Articular chondrocyte of knee joint (primary cell): ENCODE data around the gene TNRC6C. TPM values are rescaled to one million over a fixed set of nuclear protein-coding genes. Genes with fewer than 3 reads are reported as not detected.

Experiments
- small RNA-seq: library from RNA; depleted of rRNA; stranded (forward); fragments of <200 nt; gene quantifications from one replicate; pipeline ENCODE3, GENCODE V24; 2012
- total RNA-seq: library from RNA; depleted of rRNA; stranded (reverse); fragments of >200 nt; gene quantifications from 2 replicates; pipeline ENCODE4 v1.2.3, GENCODE V29; 2012

Gene TNRC6C, protein sequence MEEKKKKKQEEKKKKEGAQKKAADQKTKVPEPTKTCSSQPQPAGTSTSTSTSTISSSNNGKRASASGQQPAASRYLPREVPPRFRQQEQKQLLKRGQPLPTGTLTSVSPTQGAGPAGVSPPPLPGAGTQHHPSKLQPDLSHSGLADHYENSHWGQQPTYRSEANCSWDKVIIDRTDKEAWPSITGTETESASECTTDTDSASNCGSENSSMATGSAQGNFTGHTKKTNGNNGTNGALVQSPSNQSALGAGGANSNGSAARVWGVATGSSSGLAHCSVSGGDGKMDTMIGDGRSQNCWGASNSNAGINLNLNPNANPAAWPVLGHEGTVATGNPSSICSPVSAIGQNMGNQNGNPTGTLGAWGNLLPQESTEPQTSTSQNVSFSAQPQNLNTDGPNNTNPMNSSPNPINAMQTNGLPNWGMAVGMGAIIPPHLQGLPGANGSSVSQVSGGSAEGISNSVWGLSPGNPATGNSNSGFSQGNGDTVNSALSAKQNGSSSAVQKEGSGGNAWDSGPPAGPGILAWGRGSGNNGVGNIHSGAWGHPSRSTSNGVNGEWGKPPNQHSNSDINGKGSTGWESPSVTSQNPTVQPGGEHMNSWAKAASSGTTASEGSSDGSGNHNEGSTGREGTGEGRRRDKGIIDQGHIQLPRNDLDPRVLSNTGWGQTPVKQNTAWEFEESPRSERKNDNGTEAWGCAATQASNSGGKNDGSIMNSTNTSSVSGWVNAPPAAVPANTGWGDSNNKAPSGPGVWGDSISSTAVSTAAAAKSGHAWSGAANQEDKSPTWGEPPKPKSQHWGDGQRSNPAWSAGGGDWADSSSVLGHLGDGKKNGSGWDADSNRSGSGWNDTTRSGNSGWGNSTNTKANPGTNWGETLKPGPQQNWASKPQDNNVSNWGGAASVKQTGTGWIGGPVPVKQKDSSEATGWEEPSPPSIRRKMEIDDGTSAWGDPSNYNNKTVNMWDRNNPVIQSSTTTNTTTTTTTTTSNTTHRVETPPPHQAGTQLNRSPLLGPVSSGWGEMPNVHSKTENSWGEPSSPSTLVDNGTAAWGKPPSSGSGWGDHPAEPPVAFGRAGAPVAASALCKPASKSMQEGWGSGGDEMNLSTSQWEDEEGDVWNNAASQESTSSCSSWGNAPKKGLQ (N-terminal part only)
- 8.6 and 10.6 TPM in 2 replicates for total RNA-seq

DNA sequence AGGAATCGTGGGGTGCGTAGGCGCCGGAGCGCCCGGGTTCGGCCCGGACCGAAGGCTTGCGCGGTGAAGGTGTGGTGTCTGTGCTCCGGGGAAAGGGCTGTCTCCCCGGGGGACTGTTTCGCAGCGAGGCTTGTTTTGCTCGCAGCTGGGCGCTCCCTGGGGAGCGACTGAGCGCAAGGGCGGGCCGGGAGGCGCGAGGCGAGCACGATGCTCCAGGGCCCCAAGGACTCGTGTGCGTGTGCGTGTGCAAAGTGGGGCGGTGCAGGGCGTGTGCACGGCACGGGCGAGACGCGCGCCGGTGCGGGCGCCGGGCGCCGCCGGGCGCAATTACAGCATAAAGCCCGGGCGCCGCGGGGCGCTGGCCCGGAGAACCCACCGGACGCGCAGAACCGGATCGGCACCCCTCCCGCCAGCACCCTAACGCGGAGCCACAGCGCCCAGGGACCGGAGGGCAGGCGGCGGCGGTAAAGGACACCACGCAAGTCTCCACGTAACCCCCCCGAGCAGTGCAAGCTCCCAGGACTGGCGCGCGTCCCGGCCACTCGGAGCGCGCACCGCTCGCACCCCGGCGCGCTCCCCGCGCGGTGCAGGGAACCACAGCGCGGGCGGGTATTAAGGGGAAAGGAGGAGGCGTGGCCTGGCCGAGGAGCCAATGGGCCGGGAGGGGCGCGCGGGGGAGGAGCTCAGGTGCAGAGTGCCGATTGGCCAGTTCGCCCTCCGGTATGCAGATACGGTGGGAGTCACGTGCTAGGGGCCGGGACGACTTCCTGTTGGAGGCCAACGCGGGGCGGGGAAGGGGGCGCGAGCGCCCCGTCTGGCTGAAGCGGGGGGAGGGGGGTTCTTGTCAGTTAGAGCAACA, at the start of gene TNRC6C:
Gene TNRC6C, plus strand, starts transcription at position 847 of the 859 bp plus-strand sequence. CDS start 45,504 bp downstream, outside the sequence.

GRCh38 chr17:78128551-78129350, 170.2 kb downstream of the TNRC6C start, which contains the start of gene TMC6:
Gene TMC6 (minus strand): TSS chr17:78128755. CDS start chr17:78126832, 1,923 bp downstream.

DNA sequence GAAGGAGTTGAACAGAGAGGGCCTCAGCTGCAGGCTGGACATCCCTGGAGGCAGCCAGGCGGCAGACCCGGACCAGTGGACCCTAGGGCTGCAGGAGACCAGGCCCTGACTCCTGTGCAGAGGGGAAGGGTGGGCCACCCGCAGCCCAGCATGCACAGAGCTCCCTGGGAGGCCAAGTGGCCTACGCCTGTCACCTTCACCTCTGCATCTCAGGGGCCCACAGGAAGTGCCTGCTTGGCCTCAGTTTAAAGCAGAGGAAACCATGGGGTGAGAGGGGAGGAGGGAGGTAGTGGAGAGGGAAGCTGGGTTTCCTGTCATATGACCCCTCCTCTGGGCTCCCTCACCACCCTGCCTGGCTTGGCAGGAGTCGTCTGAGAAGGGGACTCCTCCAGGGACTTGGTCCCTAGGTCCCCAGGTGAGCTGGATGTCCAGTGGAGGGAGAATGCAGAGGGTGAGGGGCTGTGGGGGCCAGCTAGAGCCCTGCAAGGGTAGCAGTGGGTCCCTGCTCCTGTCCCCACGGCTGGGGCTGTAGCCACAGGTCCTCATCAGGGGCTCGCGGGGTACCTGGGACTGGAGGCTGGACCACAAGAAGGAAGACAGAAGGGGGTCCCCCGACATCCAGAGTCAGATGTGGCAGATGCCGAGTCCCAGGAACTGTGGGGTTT, 172.1 kb downstream of the TNRC6C start, which contains the start of gene TMC8:
Gene TMC8, plus strand, starts transcription at position 335 of the 665 bp plus-strand sequence. CDS start 818 bp downstream, outside the sequence.

Small RNAs within 50 kb of the gene (small RNA-seq; reads per million reads assigned to genes)
- gene RNU1-80P (not detected), gene RNU6-625P (not detected)

Other genes starting within 250 kb of the TNRC6C start
- 0.86 and 1.3 TPM in 2 replicates for gene TMC6, start 170.1 kb downstream of the TNRC6C start, total RNA-seq
- not detected in 2 replicates for gene TMC8, start 172.1 kb downstream of the TNRC6C start, total RNA-seq
- gene C17orf99, start 187.7 kb downstream of the TNRC6C start, total RNA-seq: not detected in 2 replicates
- 6.4 and 8.1 TPM in 2 replicates for gene SYNGR2, start 209.9 kb downstream of the TNRC6C start, total RNA-seq
- gene TK1, start 228.3 kb downstream of the TNRC6C start, total RNA-seq: 67.2 and 79.2 TPM in 2 replicates
- 39.2 and 43.0 TPM in 2 replicates for gene AFMID, start 228.7 kb downstream of the TNRC6C start, total RNA-seq